RPMI7951 (cell line): ENCODE results near the gene PLPPR2. TPM values are rescaled to one million over a fixed set of nuclear protein-coding genes. Genes with fewer than 3 reads are reported as not detected.
"Not testable (repeated sequence)": the region's sequence is repeated elsewhere in the genome, so short reads cannot be mapped to it uniquely, and the experiment has no call there.

Experiments used
- DNase-seq: peaks from one replicate; pipeline ENCODE4 v3.0.0-alpha.2; 2012; ENCODE audit warnings: low read depth
- total RNA-seq: library from RNA; depleted of rRNA; stranded (reverse); fragments of >200 nt; shearing (Covaris generic); gene quantifications from 2 replicates; pipeline ENCODE4 v1.2.3, GENCODE V29; 2014; rRNA removed

Gene PLPPR2
- total RNA-seq = 14.1 and 17.3 TPM in 2 replicates

GRCh38 chr19:11355160-11356073 is at the start of gene PLPPR2:
PLPPR2 (plus strand) TSS chr19:11355432; CDS start chr19:11357674, 2,242 bp downstream.
- DNase-seq = peak; percentile 86

- DNase-seq = no peak
These were observed 48.9 kb upstream of the PLPPR2 start for GRCh38 chr19:11306337-11306736.

GRCh38 chr19:11320278-11320995 is 34.8 kb upstream of the PLPPR2 start:
- not testable (repeated sequence) for DNase-seq

- DNase-seq = no peak
These were observed 33.8 kb upstream of the PLPPR2 start for GRCh38 chr19:11321191-11322126.

- DNase-seq = no peak
These were observed 32.8 kb upstream of the PLPPR2 start for GRCh38 chr19:11322269-11323024.

GRCh38 chr19:11323601-11324078 is 31.6 kb upstream of the PLPPR2 start:
- no peak for DNase-seq

- peak; percentile 97 for DNase-seq
These were observed 31.1 kb upstream of the PLPPR2 start for GRCh38 chr19:11324079-11324661.

- no peak for DNase-seq
These were observed 30.4 kb upstream of the PLPPR2 start for GRCh38 chr19:11324748-11325389.

- DNase-seq = no peak
These were observed 29.7 kb upstream of the PLPPR2 start for GRCh38 chr19:11325544-11325943.

GRCh38 chr19:11330127-11330526 is 25.1 kb upstream of the PLPPR2 start:
- DNase-seq = no peak

GRCh38 chr19:11331502-11331901 is 23.7 kb upstream of the PLPPR2 start:
- no peak for DNase-seq

- DNase-seq = no peak
These were observed 22.4 kb upstream of the PLPPR2 start for GRCh38 chr19:11332822-11333221.

- peak; percentile 39 for DNase-seq
These were observed 21.4 kb upstream of the PLPPR2 start for GRCh38 chr19:11333838-11334237.

GRCh38 chr19:11335449-11336146 is 19.6 kb upstream of the PLPPR2 start:
- DNase-seq = no peak

GRCh38 chr19:11337080-11337479 is 18.2 kb upstream of the PLPPR2 start:
- no peak for DNase-seq

- DNase-seq = no peak
These were observed 17.1 kb upstream of the PLPPR2 start for GRCh38 chr19:11338121-11338520.

GRCh38 chr19:11338569-11339253 is 16.5 kb upstream of the PLPPR2 start:
- no peak for DNase-seq

GRCh38 chr19:11339254-11340098 is 15.8 kb upstream of the PLPPR2 start, which contains the start of gene RAB3D:
RAB3D (minus strand) TSS chr19:11339657; CDS start chr19:11337399, 2,258 bp downstream.
- peak; percentile 86 for DNase-seq
